Measurements from ENCODE around the gene ZBTB45. TPM values are rescaled to one million over a fixed set of nuclear protein-coding genes. Genes with fewer than 3 reads are reported as not detected.

The ZBTB45 gene
- polyA plus RNA-seq, 1 experiment, result 4.2 TPM

DNA sequence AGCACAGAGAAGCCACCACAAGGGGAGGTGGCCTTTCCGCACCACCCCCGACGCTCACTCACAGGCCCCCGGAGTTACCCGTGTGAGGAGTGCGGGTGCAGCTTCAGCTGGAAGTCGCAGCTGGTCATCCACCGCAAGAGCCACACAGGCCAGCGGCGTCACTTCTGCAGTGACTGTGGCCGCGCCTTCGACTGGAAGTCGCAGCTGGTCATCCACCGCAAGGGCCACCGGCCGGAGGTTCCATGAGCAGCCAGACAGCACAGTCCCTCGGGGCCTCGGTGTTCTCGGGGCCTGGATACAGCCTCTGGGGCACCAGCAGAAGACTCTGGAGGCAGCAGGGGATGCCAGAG, 39.2 kb downstream of the ZBTB45 start:
- H3K4me3 ChIP-seq (ENCODE audit: low read depth, low read length), result no peak overlapping the region
- no peaks in the 10 kb centered on the region for H3K27me3 ChIP-seq (ENCODE audit: control insufficient read depth, insufficient read depth, low read length)
- H3K9me3 ChIP-seq (ENCODE audit: control insufficient read depth, insufficient read depth, low read length), result no peaks in the 10 kb centered on the region
- TF ChIP-seq, protein P1, sequence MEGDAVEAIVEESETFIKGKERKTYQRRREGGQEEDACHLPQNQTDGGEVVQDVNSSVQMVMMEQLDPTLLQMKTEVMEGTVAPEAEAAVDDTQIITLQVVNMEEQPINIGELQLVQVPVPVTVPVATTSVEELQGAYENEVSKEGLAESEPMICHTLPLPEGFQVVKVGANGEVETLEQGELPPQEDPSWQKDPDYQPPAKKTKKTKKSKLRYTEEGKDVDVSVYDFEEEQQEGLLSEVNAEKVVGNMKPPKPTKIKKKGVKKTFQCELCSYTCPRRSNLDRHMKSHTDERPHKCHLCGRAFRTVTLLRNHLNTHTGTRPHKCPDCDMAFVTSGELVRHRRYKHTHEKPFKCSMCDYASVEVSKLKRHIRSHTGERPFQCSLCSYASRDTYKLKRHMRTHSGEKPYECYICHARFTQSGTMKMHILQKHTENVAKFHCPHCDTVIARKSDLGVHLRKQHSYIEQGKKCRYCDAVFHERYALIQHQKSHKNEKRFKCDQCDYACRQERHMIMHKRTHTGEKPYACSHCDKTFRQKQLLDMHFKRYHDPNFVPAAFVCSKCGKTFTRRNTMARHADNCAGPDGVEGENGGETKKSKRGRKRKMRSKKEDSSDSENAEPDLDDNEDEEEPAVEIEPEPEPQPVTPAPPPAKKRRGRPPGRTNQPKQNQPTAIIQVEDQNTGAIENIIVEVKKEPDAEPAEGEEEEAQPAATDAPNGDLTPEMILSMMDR (IDR thresholded peaks at IDR 0.05; ENCODE audit: low read depth, low read length), result no peak
- H3K27ac ChIP-seq (ENCODE audit: low read depth, low read length), result no peak overlapping the region
- ChIA-PET CTCF (no interaction called here), POLR2A (no interaction called here)
- no peak for DNase-seq (ENCODE audit: low read depth, low spot score)

DNA sequence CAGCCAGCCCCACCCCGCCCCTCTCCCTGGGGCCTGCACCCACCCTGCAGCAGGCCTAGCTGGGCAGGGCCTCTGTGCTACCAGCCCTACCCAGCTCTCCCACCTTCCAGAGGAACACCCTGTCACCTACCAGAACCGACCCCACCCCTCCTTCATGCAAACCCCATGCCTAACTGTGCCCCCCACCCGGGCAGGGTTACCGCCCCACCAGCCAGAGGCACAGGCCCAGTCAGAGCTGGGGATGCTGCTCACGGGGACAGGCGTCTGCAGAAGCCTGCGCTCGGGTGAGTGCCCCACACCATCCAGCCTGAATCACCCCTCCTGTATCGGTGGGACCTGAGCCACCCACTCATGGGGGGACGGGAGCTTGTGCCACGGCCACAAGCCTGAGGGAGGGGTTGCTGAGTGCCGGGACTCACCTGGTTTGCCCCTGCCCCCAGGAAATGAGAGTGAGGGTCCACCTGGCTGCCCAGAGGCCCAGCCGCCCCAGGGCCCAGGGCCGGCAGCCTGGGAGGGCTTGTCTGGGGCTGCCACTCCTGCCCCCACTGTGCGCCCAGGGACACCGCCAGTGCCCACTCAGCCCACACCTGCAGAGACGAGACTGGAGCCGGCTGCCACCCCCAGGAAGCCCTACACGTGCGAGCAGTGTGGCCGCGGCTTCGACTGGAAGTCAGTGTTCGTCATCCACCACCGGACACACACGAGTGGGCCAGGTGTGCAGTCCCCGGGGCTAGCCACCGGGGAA, 39.7 kb downstream of the ZBTB45 start:
- H3K9me3 ChIP-seq (ENCODE audit: control insufficient read depth, insufficient read depth, low read length), result no peaks in the 10 kb centered on the region
- no peak overlapping the region for H3K27ac ChIP-seq (ENCODE audit: low read depth, low read length)
- no peaks in the 10 kb centered on the region for H3K27me3 ChIP-seq (ENCODE audit: control insufficient read depth, insufficient read depth, low read length)
- CTCF ChIA-PET, result no interaction called here
- H3K4me3 ChIP-seq (ENCODE audit: low read depth, low read length), result no peak overlapping the region
- TF ChIP-seq, protein P1 (IDR thresholded peaks at IDR 0.05; ENCODE audit: low read depth, low read length), result no peak
- POLR2A ChIA-PET, result no interaction called here
- DNase-seq (ENCODE audit: low read depth, low spot score), result no peak

DNA sequence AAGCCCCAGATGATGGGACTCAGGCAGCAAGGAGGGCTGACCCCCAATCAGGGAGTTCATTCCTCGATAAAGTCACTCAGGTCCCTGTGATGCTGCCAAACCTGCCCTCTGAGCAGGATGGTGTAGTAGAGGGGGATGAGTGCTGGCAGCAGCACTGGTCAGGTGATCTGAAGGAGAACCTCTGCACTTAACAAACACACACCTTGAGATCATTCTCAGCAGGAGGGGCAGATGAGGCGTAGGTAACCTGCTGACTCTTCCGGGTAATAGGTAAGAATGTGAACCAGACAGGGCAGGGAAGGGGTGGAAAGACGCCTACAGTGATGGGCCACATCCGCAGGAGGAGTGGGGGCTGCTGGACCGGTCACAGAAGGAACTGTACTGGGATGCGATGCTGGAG, 40.3 kb downstream of the ZBTB45 start:
- H3K27me3 ChIP-seq (ENCODE audit: control insufficient read depth, insufficient read depth, low read length), result no peaks in the 10 kb centered on the region
- DNase-seq (ENCODE audit: low read depth, low spot score), result no peak
- ChIA-PET POLR2A (no interaction called here), CTCF (no interaction called here)
- no peak overlapping the region for H3K27ac ChIP-seq (ENCODE audit: low read depth, low read length)
- no peak overlapping the region for H3K4me3 ChIP-seq (ENCODE audit: low read depth, low read length)
- TF ChIP-seq, protein P1 (IDR thresholded peaks at IDR 0.05; ENCODE audit: low read depth, low read length), result no peak
- no peaks in the 10 kb centered on the region for H3K9me3 ChIP-seq (ENCODE audit: control insufficient read depth, insufficient read depth, low read length)

DNA sequence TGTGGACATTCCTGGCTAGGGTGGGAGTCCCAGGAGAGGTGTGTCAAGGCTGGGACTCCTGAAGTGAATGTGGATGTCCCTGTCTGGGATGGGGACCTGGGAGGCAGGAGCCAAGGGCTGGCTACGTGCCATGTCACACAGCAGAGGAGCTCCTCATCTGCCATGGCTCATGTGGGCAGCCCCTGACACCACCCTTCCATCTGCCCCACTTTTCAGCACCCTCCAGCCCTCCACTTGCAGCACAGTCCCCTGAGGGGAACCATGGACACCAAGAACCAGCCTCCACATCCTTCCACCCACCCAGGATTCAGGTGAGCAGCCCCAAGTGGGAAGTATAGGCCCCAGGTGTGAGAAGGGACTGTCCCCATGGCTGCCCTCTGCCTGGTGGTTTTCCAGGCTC, 41.7 kb downstream of the ZBTB45 start:
- no peak overlapping the region for H3K4me3 ChIP-seq (ENCODE audit: low read depth, low read length)
- ChIA-PET CTCF (no interaction called here), POLR2A (no interaction called here)
- DNase-seq (ENCODE audit: low read depth, low spot score), result no peak
- TF ChIP-seq, protein P1 (IDR thresholded peaks at IDR 0.05; ENCODE audit: low read depth, low read length), result no peak
- no peaks in the 10 kb centered on the region for H3K27me3 ChIP-seq (ENCODE audit: control insufficient read depth, insufficient read depth, low read length)
- no peaks in the 10 kb centered on the region for H3K9me3 ChIP-seq (ENCODE audit: control insufficient read depth, insufficient read depth, low read length)
- no peak overlapping the region for H3K27ac ChIP-seq (ENCODE audit: low read depth, low read length)

DNA sequence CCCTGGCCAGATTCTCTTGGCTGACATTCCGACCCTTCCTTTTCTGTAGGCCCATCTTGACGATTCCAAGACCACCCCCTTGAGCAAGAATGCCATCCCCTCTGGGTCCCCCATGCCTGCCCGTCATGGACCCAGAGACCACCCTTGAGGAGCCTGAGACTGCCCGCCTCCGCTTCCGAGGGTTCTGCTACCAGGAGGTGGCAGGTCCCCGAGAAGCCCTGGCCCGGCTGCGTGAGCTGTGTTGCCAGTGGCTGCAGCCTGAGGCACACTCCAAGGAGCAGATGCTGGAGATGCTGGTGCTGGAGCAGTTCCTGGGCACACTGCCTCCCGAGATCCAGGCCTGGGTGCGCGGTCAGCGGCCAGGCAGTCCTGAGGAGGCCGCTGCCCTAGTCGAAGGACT, 42.5 kb downstream of the ZBTB45 start:
- ChIA-PET CTCF (no interaction called here), POLR2A (no interaction called here)
- Histone ChIP-seq H3K27ac (ENCODE audit: low read depth, low read length) (no peak overlapping the region), H3K4me3 (ENCODE audit: low read depth, low read length) (no peak overlapping the region; the same call in 1 of the 2 replicates), H3K9me3 (ENCODE audit: control insufficient read depth, insufficient read depth, low read length) (no peaks in the 10 kb centered on the region), H3K27me3 (ENCODE audit: control insufficient read depth, insufficient read depth, low read length) (no peaks in the 10 kb centered on the region)
- DNase-seq (ENCODE audit: low read depth, low spot score), result no peak
- TF ChIP-seq, protein P1 (IDR thresholded peaks at IDR 0.05; ENCODE audit: low read depth, low read length), result no peak

All from AG04450 (cell line).